NCI-H1436 (cell line): ENCODE results near the gene DIRAS2.
A peak's percentile ranks its signal among the peaks of the same experiment; 100 is the strongest.

ENCODE experiments used
- DNase-seq: peaks from one replicate; lab custom pipeline; 2025; lab: John Stamatoyannopoulos, UW

DIRAS2 gene

GRCh38 chr9:90612957-90613356 is 29.7 kb downstream of the DIRAS2 start:
- no peak for DNase-seq

GRCh38 chr9:90611568-90611967 is 31.1 kb downstream of the DIRAS2 start:
- no peak for DNase-seq

GRCh38 chr9:90611121-90611520 is 31.5 kb downstream of the DIRAS2 start:
- no peak for DNase-seq

DNA sequence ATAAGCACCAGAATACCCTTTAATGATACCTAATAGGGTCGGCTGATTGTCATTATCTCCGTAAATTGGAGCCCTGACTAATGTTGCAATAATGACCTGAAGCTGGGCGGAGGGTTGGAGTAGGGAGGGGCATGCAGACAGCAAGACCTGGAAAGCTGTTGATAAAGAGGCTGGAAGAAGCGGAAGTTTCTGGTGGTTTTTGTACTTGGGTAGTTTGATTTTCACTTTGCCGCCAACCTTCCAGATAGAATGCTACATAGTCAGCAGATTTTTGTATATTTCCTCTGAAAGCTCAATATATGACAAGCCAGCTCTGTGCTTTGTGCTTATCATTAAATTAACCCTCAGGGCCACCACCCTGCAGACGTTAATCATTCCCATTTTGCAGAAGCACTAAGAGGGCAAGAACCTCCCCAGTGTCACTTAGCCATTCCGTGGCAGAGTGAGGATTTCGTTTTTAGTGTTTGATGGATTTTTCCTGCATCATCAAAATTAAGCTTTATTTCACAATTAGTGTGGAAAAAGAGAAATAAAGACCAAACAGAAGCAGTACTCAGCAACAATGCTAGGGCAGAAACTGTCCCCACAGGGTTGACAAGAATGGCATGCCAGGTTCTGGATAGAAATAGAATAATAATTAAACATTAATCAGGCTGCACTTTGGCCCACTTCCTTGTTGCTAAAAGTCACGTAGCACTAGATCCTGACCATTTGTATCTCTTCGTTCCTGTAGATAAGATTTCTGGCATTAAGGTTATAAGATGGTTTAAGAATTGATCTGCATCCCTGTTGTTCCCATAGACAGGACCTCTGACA is 34.7 kb downstream of the DIRAS2 start:
- no peak for DNase-seq

- peak; percentile 15 for DNase-seq
Observed at GRCh38 chr9:90600029-90600428, 42.6 kb downstream of the DIRAS2 start.

DNA sequence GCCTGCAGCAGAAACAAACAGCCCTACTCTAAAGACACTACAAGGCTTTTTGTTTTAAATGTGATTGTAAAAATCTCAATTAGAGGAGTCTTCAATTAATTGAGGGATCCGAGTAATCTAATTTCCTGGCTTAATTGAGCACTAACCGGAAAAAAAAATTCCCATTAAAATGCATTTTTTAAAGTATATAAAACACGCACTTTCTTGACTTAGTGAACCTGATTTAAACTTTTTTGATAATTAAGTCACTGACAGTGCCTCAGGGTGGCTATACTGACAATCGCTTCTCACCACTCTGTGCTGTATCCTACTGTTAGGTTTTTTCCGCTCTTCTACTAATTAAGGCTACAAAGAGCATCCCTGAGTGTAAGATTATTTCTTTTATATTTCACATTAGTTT is 44.4 kb downstream of the DIRAS2 start:
- DNase-seq, result no peak

DNA sequence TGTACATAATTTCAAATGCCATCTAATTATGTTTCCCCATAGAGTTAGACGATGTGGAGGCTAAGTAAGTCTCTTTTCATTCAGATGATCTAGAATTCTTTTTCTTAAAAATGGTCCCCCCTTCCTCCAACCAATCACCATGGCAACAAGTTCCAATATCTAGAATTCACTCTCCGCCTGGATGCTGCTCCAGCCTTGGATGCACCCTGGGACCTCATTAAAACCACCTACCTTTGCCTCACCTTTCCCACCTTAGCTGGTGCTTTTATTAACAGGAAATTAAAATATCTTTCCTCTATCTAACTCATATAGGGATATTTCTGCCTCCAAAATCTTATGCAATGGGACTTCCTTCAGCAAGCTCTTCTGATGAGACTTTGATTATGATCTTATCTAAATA is 49.0 kb downstream of the DIRAS2 start:
- DNase-seq, result no peak

DNA sequence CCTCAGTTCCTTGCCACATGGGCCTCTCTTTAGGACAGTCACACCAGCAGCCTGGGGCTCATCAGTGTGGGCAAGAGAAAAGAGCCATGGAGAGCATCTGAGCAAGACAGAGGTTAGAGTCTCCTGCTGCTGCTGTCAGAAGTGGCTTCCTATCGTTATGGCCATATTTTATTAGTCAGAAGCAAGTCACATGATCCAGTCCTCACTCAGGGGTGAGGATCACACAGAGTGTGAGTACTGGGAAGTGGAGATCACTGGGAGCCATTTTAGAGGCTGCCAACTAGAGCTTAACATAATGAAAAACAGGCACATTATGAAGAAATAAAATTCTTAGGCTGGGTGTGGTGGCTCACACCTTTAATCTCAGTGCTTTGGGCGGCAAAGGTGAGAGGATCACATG is 62.0 kb downstream of the DIRAS2 start:
- DNase-seq, result no peak

GRCh38 chr9:90579181-90579580 is 63.4 kb downstream of the DIRAS2 start:
- DNase-seq, result no peak

DNA sequence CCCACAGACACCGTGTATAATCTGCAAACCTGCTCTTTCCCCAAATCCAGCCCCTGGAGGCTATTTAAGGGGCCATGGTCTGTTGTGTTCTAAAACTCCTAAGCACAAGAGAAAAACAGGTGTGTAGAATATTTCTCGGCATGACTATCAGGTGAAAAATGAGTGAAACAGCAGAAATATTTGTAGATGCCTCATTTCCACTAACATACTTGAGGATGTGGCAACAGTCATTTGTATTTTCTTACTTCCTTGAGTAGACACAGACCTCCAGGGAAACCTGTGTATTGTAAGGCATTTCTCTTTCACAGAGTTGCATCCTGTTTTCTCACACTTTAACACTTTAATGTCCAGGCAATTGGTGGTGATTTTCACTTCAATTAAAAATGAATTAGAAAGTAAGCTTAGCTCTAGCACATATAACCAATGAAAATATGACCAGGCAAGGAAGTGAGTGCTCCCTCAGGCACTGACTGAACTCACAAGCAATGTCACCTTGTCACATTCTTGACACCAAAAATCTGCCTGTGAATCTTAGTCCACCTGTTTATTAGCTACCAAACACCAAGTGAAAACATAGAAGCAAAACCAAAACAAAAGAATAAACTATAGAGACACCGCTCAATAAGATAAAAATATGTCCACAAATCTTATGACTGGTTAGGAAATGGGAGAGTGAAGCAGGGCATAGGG is 64.4 kb downstream of the DIRAS2 start:
- DNase-seq, result no peak

DNA sequence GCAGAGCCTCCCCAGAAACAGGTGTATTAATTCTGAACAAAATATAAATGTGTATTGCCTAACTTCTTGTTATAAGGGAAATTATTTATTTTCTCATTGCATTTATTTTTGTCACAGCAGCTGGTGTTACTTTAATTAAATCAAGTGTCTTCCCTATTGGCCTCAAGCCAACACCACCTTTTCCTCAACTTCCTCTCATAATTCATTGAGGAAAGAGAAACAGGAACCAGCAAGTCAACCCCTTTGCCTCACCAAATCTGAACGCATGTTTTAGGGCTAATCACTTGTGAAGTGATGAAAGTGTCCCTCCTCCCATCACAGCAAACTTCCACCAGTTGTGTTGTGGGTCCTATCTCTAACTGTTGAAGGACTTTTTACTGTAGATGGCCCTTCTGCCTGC is 73.1 kb downstream of the DIRAS2 start:
- no peak for DNase-seq

GRCh38 chr9:90568667-90569066 is 74.0 kb downstream of the DIRAS2 start:
- peak; percentile 72 for DNase-seq

- no peak for DNase-seq
Observed at GRCh38 chr9:90562229-90562628, 80.4 kb downstream of the DIRAS2 start.
